ENCODE measurements around the gene INPP4B. TPM values are rescaled to one million over a fixed set of nuclear protein-coding genes. Genes with fewer than 3 reads are reported as not detected.

INPP4B gene
- total and polyA plus RNA-seq, 3 experiments from 2014 or later: 50.3 to 52.6 (median 52.6) TPM

GRCh38 chr4:142485452-142485851 is 360.6 kb downstream of the INPP4B start:
- DNase-seq: no peak
- Histone ChIP-seq H3K36me3 (ENCODE audit: insufficient read depth, low read length) (no peaks in the 10 kb centered on the region), H3K4me3 (ENCODE audit: low read length) (no peak overlapping the region), H3K27ac (ENCODE audit: low read depth, low read length) (no peak overlapping the region), H3K4me1 (ENCODE audit: insufficient read depth, low read length) (peaks cover 6% of the 10 kb centered on the region), H3K9me3 (ENCODE audit: low read length) (no peaks in the 10 kb centered on the region), H3K27me3 (ENCODE audit: insufficient read depth, low read length, poor library complexity, severe bottlenecking) (no peaks in the 10 kb centered on the region)
- no peaks in the 10 kb centered on the region for H3K27me3 Mint-ChIP-seq
- ChIA-PET POLR2A (interaction anchor here (0.7 kb wide), 1 partner anchor 20 kb away, joined by 3 read pairs; no protein-coding TSS in a partner anchor), CTCF (interaction anchor here (1.5 kb wide), 1 partner anchor 9 kb away, joined by 3 read pairs; no protein-coding TSS in a partner anchor)
- H3K4me3 Mint-ChIP-seq: no peak overlapping the region
- peaks cover 0 to 3% (median 0%) of the 10 kb centered on the region in 5 donors for H3K9me3 Mint-ChIP-seq
- no peaks in the 10 kb centered on the region for H3K4me1 Mint-ChIP-seq
- peaks cover 0 to 6% (median 0%) of the 10 kb centered on the region in 3 donors for H3K36me3 Mint-ChIP-seq
- peak overlapping the region in 1 of 8 donors; percentile 21 for H3K27ac Mint-ChIP-seq

GRCh38 chr4:142480244-142480643 is 365.9 kb downstream of the INPP4B start:
- Mint-ChIP-seq H3K36me3 (no peaks in the 10 kb centered on the region), H3K27ac (peak overlapping the region in 1 of 8 donors; percentile 3), H3K9me3 (no peaks in the 10 kb centered on the region), H3K4me3 (no peak overlapping the region), H3K4me1 (peaks cover 0 to under 1% (median under 1%) of the 10 kb centered on the region in 3 donors), H3K27me3 (no peaks in the 10 kb centered on the region)
- no peaks in the 10 kb centered on the region for H3K27me3 ChIP-seq (ENCODE audit: insufficient read depth, low read length, poor library complexity, severe bottlenecking)
- H3K4me3 ChIP-seq (ENCODE audit: low read length): no peak overlapping the region
- CTCF ChIA-PET: no interaction called here
- no peak for DNase-seq
- POLR2A ChIA-PET: interaction anchor here (0.6 kb wide), 1 partner anchor 8 kb away, joined by 6 read pairs; no protein-coding TSS in a partner anchor
- peaks cover 6% of the 10 kb centered on the region for H3K4me1 ChIP-seq (ENCODE audit: insufficient read depth, low read length)
- no peak overlapping the region for H3K27ac ChIP-seq (ENCODE audit: low read depth, low read length)
- no peaks in the 10 kb centered on the region for H3K36me3 ChIP-seq (ENCODE audit: insufficient read depth, low read length)
- H3K9me3 ChIP-seq (ENCODE audit: low read length): no peaks in the 10 kb centered on the region

GRCh38 chr4:142475663-142476062 is 370.4 kb downstream of the INPP4B start:
- Mint-ChIP-seq H3K4me1 (peaks cover 5 to 8% (median 8%) of the 10 kb centered on the region in 3 donors), H3K27ac (no peak overlapping the region), H3K4me3 (no peak overlapping the region), H3K36me3 (no peaks in the 10 kb centered on the region), H3K9me3 (no peaks in the 10 kb centered on the region), H3K27me3 (no peaks in the 10 kb centered on the region)
- Histone ChIP-seq H3K36me3 (ENCODE audit: insufficient read depth, low read length) (no peaks in the 10 kb centered on the region), H3K4me1 (ENCODE audit: insufficient read depth, low read length) (peaks cover 15% of the 10 kb centered on the region), H3K27me3 (ENCODE audit: insufficient read depth, low read length, poor library complexity, severe bottlenecking) (no peaks in the 10 kb centered on the region), H3K27ac (ENCODE audit: low read depth, low read length) (no peak overlapping the region), H3K4me3 (ENCODE audit: low read length) (no peak overlapping the region), H3K9me3 (ENCODE audit: low read length) (no peaks in the 10 kb centered on the region)
- ChIA-PET POLR2A (no interaction called here), CTCF (no interaction called here)
- no peak for DNase-seq

- Histone ChIP-seq H3K4me3 (ENCODE audit: low read length) (no peak overlapping the region), H3K27me3 (ENCODE audit: insufficient read depth, low read length, poor library complexity, severe bottlenecking) (no peaks in the 10 kb centered on the region), H3K36me3 (ENCODE audit: insufficient read depth, low read length) (no peaks in the 10 kb centered on the region), H3K4me1 (ENCODE audit: insufficient read depth, low read length) (peaks cover 15% of the 10 kb centered on the region), H3K27ac (ENCODE audit: low read depth, low read length) (no peak overlapping the region), H3K9me3 (ENCODE audit: low read length) (no peaks in the 10 kb centered on the region)
- Mint-ChIP-seq H3K36me3 (no peaks in the 10 kb centered on the region), H3K4me1 (peaks cover 5 to 8% (median 8%) of the 10 kb centered on the region in 3 donors), H3K4me3 (no peak overlapping the region), H3K9me3 (no peaks in the 10 kb centered on the region), H3K27me3 (no peaks in the 10 kb centered on the region), H3K27ac (peak overlapping the region in 2 of 8 donors; percentile 5 to 41)
- DNase-seq: no peak
- CTCF ChIA-PET: no interaction called here
- POLR2A ChIA-PET: no interaction called here
These were observed 371.6 kb downstream of the INPP4B start for GRCh38 chr4:142474398-142475087.

- Histone ChIP-seq H3K27ac (ENCODE audit: low read depth, low read length) (no peak overlapping the region), H3K4me3 (ENCODE audit: low read length) (no peak overlapping the region), H3K36me3 (ENCODE audit: insufficient read depth, low read length) (no peaks in the 10 kb centered on the region), H3K4me1 (ENCODE audit: insufficient read depth, low read length) (peaks cover 15% of the 10 kb centered on the region), H3K27me3 (ENCODE audit: insufficient read depth, low read length, poor library complexity, severe bottlenecking) (no peaks in the 10 kb centered on the region), H3K9me3 (ENCODE audit: low read length) (no peaks in the 10 kb centered on the region)
- no peaks in the 10 kb centered on the region for H3K27me3 Mint-ChIP-seq
- POLR2A ChIA-PET: no interaction called here
- DNase-seq: no peak
- H3K9me3 Mint-ChIP-seq: no peaks in the 10 kb centered on the region
- H3K4me1 Mint-ChIP-seq: peaks cover 5 to 8% (median 8%) of the 10 kb centered on the region in 3 donors
- no peaks in the 10 kb centered on the region for H3K36me3 Mint-ChIP-seq
- CTCF ChIA-PET: no interaction called here
- H3K4me3 Mint-ChIP-seq: no peak overlapping the region
- H3K27ac Mint-ChIP-seq: no peak overlapping the region
These were observed 372.2 kb downstream of the INPP4B start for GRCh38 chr4:142473960-142474338.

GRCh38 chr4:142473218-142473959 is 372.7 kb downstream of the INPP4B start:
- Mint-ChIP-seq H3K4me3 (no peak overlapping the region), H3K36me3 (no peaks in the 10 kb centered on the region), H3K27ac (no peak overlapping the region), H3K9me3 (no peaks in the 10 kb centered on the region), H3K27me3 (no peaks in the 10 kb centered on the region), H3K4me1 (peaks cover 5 to 8% (median 8%) of the 10 kb centered on the region in 3 donors)
- H3K27ac ChIP-seq (ENCODE audit: low read depth, low read length): no peak overlapping the region
- no peak for DNase-seq
- H3K4me1 ChIP-seq (ENCODE audit: insufficient read depth, low read length): peaks cover 15% of the 10 kb centered on the region
- H3K4me3 ChIP-seq (ENCODE audit: low read length): no peak overlapping the region
- no peaks in the 10 kb centered on the region for H3K27me3 ChIP-seq (ENCODE audit: insufficient read depth, low read length, poor library complexity, severe bottlenecking)
- ChIA-PET POLR2A (no interaction called here), CTCF (no interaction called here)
- no peaks in the 10 kb centered on the region for H3K36me3 ChIP-seq (ENCODE audit: insufficient read depth, low read length)
- H3K9me3 ChIP-seq (ENCODE audit: low read length): no peaks in the 10 kb centered on the region

GRCh38 chr4:142467088-142467487 is 379.0 kb downstream of the INPP4B start:
- CTCF ChIA-PET: no interaction called here
- peaks cover 0 to 1% (median 0%) of the 10 kb centered on the region in 3 donors for H3K36me3 Mint-ChIP-seq
- POLR2A ChIA-PET: no interaction called here
- no peaks in the 10 kb centered on the region for H3K27me3 Mint-ChIP-seq
- Histone ChIP-seq H3K4me3 (ENCODE audit: low read length) (no peak overlapping the region), H3K4me1 (ENCODE audit: insufficient read depth, low read length) (no peaks in the 10 kb centered on the region), H3K9me3 (ENCODE audit: low read length) (no peaks in the 10 kb centered on the region), H3K27me3 (ENCODE audit: insufficient read depth, low read length, poor library complexity, severe bottlenecking) (no peaks in the 10 kb centered on the region), H3K36me3 (ENCODE audit: insufficient read depth, low read length) (no peaks in the 10 kb centered on the region), H3K27ac (ENCODE audit: low read depth, low read length) (no peak overlapping the region)
- no peak for DNase-seq
- peaks cover 0 to 5% (median 3%) of the 10 kb centered on the region in 3 donors for H3K4me1 Mint-ChIP-seq
- no peak overlapping the region for H3K4me3 Mint-ChIP-seq
- no peak overlapping the region for H3K27ac Mint-ChIP-seq
- H3K9me3 Mint-ChIP-seq: no peaks in the 10 kb centered on the region

- Histone ChIP-seq H3K27ac (ENCODE audit: low read depth, low read length) (no peak overlapping the region), H3K9me3 (ENCODE audit: low read length) (no peaks in the 10 kb centered on the region), H3K27me3 (ENCODE audit: insufficient read depth, low read length, poor library complexity, severe bottlenecking) (no peaks in the 10 kb centered on the region), H3K4me1 (ENCODE audit: insufficient read depth, low read length) (no peaks in the 10 kb centered on the region), H3K4me3 (ENCODE audit: low read length) (no peak overlapping the region), H3K36me3 (ENCODE audit: insufficient read depth, low read length) (no peaks in the 10 kb centered on the region)
- Mint-ChIP-seq H3K4me3 (no peak overlapping the region), H3K4me1 (peaks cover 0 to 5% (median 3%) of the 10 kb centered on the region in 3 donors), H3K27me3 (no peaks in the 10 kb centered on the region), H3K27ac (no peak overlapping the region), H3K9me3 (no peaks in the 10 kb centered on the region), H3K36me3 (peaks cover 0 to 1% (median 0%) of the 10 kb centered on the region in 3 donors)
- DNase-seq: no peak
- POLR2A ChIA-PET: interaction anchor here (0.6 kb wide), 1 partner anchor 20 kb away, joined by 3 read pairs; no protein-coding TSS in a partner anchor
- CTCF ChIA-PET: no interaction called here
These were observed 380.6 kb downstream of the INPP4B start for GRCh38 chr4:142465526-142465925.
